Right renal pelvis (tissue), 4 donors: ENCODE measurements around the gene ZNF543. TPM values are rescaled to one million over a fixed set of nuclear protein-coding genes. Genes with fewer than 3 reads are reported as not detected.
"Not testable (repeated sequence)": the region's sequence is repeated elsewhere in the genome, so short reads cannot be mapped to it uniquely, and the experiment has no call there.

Source experiments
- DNase-seq, 4 donors: peaks; one replicate each; pipeline ENCODE4 v3.0.0-alpha.2; 2013; ENCODE audit warnings: low read depth in 4 of 4, low spot score in 3 of 4, missing footprints in 1 of 4
- polyA plus RNA-seq, 4 donors: library from polyadenylated mRNA; unstranded; fragments of 120-200 nt; gene quantifications; one replicate each; pipeline ENCODE4 v1.2.1, GENCODE V29; 2013; ENCODE audit not compliant: insufficient read length in 4 of 4

ZNF543 gene
- 1 to 10 TPM; 7.9 to 9.1 (median 8.6) TPM for polyA plus RNA-seq

- DNase-seq: peak; percentile 92 to 96 (median 94)
Observed at GRCh38 chr19:57320180-57321084, at the start of gene ZNF543. ZNF543 (plus strand) TSS chr19:57320472; CDS start chr19:57320854, 382 bp downstream.

DNA sequence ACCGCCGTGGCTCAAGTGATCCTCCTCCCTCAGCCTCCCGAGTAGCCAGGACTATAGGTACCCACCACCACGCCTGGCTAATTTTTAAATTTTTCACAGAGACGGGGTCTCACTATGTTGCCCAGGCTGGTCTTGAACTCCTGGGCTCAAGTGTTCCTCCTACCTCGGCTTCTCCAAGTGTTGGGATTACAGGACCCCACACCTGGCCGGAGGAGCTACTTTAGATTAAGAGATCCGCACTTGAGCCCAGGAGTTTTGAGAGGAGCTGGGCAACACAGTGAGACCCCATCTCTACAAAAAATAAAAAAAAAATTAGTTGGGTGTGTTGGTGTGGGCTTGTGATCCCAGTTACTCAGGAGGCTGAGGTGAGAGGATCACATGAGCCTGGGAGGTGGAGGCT is 49.0 kb upstream of the ZNF543 start:
- DNase-seq: no peak

GRCh38 chr19:57273014-57273413 is 47.3 kb upstream of the ZNF543 start:
- DNase-seq: no peak

GRCh38 chr19:57276430-57276829 is 43.8 kb upstream of the ZNF543 start:
- DNase-seq: no peak

DNA sequence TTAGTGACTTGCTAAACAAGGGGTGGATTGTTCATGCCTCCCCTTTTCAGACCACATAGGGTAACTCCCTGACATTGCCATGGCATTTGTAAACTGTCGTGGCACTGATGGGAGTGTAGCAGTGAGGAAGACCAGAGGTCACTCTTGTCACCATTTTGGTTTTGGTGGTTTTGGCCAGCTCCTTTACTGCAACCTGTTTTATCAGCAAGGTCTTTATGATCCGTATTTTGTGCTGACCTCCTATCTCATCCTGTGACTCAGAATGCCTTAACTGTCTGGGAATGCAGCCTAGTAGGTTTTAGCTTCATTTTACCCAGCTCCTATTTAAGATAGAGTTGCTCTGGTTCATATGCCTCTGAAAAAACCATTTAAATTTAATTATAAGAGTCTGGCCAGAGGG is 41.8 kb upstream of the ZNF543 start:
- not testable (repeated sequence) for DNase-seq

- peak; percentile 85 to 91 (median 88) for DNase-seq
Observed at GRCh38 chr19:57279418-57280164, 40.7 kb upstream of the ZNF543 start.

- peak; percentile 94 to 98 (median 96) for DNase-seq
Observed at GRCh38 chr19:57280165-57280961, 39.9 kb upstream of the ZNF543 start, which contains the start of gene ZNF460. ZNF460 (plus strand) TSS chr19:57280485; CDS start chr19:57280807, 322 bp downstream.

DNA sequence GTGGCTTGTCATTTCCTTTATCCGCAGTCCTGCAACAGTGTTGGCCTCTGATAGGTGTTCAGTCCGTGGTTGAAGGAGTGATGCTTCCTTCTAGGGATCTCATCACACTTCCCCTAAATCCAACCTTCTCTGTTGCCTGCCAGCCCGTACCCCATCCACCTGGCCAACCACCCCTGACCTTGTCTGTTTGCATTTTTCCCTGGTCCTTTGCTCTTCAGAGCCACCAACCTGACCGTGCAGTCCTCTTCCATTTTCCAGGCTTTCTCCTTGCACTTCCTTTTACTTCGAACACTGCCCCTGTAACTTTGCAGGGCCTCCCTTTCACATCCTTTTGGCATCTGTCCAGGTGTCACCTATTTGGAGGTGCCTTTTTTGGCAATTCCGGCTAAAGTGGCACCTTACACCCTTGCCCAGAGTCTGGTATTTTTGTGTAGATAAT is 39.3 kb upstream of the ZNF543 start:
- DNase-seq: peak in 1 of 4 donors; percentile 23

DNA sequence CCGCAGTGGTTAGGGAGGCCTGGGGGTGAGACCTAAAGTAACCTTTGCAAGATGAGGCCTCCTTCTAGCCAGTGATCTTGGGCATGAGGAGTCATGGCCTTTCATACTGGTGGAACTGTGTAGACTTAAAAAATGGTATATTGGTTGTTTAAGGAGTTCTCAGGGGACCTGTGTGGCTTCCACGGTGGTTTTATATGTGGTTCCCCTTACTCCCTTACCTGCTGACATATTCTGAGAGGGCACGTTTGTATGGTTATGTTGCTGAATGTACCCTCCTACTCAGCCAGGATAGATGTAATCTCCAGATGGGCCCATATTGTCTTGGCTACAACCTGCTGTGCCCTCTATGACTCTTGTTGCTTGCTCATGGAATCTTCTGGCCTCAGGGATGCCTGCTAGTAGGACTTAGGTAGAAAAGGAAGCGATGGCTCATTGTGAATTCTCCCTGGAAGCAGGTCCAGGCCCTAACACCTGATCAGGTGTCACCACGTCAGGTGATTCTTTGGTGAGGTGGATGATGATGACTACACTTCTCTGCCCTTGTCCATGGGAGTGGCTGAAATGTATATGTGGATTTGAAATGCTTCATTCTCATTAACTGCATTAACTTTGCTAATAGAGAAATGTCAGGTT is 38.1 kb upstream of the ZNF543 start:
- DNase-seq: no peak

DNA sequence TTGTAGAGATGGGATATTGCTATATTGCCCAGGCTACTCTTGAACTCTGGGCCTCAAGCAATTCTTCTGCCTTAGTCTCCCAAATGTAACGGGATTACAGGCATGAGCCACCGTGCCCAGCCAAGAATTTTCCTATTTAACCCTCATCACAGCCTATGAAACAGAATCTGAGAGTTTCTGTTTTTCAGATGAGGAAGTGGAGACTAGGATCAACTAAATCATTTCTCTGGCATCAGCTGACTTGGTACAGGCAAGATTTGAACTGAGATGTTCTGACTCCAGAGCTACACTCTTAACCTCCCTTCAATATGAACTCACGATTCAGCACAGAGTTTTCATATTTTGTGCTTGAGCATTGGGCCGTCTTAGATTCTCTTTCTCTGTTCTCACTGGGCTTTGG is 31.9 kb upstream of the ZNF543 start:
- no peak for DNase-seq

DNA sequence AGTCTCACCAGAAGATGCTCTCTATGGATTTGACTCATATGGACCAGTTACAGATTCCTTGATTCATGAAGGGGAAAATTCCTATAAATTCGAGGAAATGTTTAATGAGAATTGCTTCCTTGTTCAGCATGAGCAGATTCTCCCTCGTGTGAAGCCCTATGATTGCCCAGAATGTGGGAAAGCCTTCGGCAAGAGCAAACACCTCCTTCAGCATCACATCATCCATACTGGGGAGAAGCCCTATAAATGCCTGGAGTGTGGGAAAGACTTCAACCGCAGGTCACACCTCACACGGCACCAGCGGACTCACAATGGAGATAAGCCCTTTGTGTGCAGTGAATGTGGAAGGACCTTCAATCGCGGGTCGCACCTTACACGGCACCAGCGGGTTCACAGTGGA is 29.3 kb upstream of the ZNF543 start:
- DNase-seq: no peak

DNA sequence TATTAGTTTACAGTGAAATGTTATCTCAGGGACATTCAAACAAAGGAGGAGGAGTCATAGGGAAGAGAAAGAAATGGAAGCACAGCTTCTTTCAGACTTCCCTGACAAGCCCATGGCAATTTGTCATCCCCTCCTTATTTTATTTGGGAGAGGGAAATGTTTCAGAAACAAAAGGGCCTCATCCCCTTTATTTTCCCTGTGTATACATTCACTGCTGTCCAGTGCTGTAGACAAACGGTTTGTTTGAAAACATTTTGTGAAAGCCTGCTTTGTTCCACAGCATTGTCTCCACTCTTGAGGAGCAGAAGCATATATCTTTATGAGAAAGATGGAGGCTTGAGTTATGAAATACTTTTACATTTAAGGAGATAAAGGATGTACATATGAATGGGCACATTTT is 27.7 kb upstream of the ZNF543 start:
- no peak for DNase-seq

DNA sequence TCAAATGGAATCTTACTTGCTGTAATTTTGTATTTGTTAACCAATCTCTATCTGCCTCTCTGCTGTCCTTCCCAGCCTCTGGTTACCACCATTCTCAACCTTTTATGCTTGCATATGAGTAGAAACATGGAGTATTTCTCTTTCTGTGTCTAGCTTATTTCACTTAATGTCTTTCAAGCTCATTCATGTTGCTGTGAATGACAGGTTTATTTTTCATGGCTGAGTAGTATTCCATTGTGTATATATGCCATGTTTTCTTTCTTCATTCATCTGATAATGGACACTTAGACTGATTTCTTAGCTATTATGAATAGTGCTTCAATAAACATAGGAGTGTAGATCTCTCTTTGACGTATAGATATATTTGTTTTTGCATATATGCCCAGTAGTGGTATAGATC is 26.6 kb upstream of the ZNF543 start:
- no peak for DNase-seq

GRCh38 chr19:57302020-57302465 is 18.2 kb upstream of the ZNF543 start:
- no peak for DNase-seq

DNA sequence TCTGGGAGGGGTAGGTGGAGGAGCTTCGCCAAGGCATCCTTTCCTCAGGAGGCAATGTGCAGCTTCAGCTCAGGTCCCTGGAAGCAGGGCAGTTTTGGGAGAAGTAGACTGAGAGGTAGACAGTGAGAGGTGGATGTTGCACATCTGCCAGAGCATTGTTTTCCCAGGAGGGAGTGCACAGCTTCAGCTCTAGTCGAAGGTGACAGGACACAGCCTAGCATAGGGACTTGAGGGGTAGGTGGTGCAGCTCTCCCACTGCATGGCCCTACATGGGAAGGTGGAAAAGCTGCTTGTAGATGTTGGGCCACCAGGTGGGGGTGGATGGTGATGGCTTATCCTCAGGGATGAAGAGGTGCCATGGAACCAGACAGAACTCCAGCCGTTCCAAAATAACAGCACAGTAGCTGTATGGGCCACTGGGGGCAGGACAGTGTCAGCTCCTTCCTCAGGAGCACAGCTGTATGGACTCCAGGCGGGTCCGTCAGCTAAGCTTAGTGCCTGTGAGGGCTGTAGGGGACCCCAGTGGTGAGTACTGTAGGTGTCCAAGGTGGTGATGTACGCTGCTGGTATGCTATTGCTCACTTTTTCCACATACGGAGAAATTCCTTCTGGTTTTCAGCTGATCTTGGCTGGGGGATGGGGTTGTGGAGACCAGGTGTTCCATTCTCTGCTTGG is 17.4 kb upstream of the ZNF543 start:
- DNase-seq: no peak

- no peak for DNase-seq
Observed at GRCh38 chr19:57305056-57305455, 15.2 kb upstream of the ZNF543 start.

GRCh38 chr19:57308514-57308913 is 11.8 kb upstream of the ZNF543 start:
- DNase-seq: no peak

- DNase-seq: no peak
Observed at GRCh38 chr19:57310792-57311191, 9.5 kb upstream of the ZNF543 start.

- DNase-seq: no peak
Observed at GRCh38 chr19:57314146-57314545, 6.1 kb upstream of the ZNF543 start.
